Fibroblast of peridontal ligament (primary cell): ENCODE measurements around the gene GCM1.

ENCODE experiments used
- DNase-seq: peaks from one replicate; pipeline ENCODE4 v3.0.0-alpha.2; 2010; ENCODE audit errors: extremely low read depth

GCM1 gene

GRCh38 chr6:53107091-53107490 is 41.5 kb downstream of the GCM1 start:
- peak; percentile 86 for DNase-seq

- peak; percentile 26 for DNase-seq
Measured at GRCh38 chr6:53104916-53105315, 43.7 kb downstream of the GCM1 start.

GRCh38 chr6:53103993-53104675 is 44.5 kb downstream of the GCM1 start:
- DNase-seq = peak; percentile 19

- DNase-seq = no peak
Measured at GRCh38 chr6:53101006-53101405, 47.6 kb downstream of the GCM1 start.

GRCh38 chr6:53100561-53100960 is 48.1 kb downstream of the GCM1 start:
- peak; percentile 59 for DNase-seq

- DNase-seq = peak; percentile 72
Measured at GRCh38 chr6:53095716-53096115, 52.9 kb downstream of the GCM1 start.

- no peak for DNase-seq
Measured at GRCh38 chr6:53095270-53095669, 53.4 kb downstream of the GCM1 start.

- peak; percentile 35 for DNase-seq
Measured at GRCh38 chr6:53090576-53090975, 58.1 kb downstream of the GCM1 start.

GRCh38 chr6:53089948-53090347 is 58.7 kb downstream of the GCM1 start:
- DNase-seq = no peak

GRCh38 chr6:53086302-53086701 is 62.3 kb downstream of the GCM1 start:
- DNase-seq = no peak

GRCh38 chr6:53080813-53081212 is 67.8 kb downstream of the GCM1 start:
- no peak for DNase-seq
